HG02623 (cell line): ENCODE measurements around the gene TUBGCP2.

Experiments
- ATAC-seq: cut with Tn5 transposase; IDR thresholded peaks from one replicate; pipeline ENCODE4 v1.9.1; 2021; ENCODE audit warnings: moderate library complexity; ENCODE audit not compliant: unreplicated experiment

Gene TUBGCP2

DNA sequence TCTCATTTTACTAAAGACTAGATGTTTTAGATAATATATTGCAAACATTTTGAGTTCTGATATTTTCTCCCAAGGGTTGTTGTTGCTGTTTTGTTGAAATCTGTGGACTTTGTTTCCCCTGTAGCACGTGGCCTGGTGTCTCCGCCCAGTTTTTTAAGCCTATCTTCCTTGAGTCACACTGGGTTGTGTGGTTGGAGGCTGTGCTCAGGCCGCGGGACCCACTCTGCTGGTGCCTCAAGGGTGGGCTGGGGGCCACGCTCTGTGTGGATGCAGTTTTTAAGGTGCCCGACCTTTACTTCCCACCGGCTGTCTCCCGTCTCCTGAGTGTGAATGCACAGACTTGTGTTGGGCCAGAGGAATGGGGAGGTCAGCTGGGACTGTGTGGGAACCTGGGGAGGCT lies 34.3 kb upstream of the TUBGCP2 start:
- ATAC-seq: no peak

- ATAC-seq: no peak
Measured at GRCh38 chr10:133341983-133342382, 33.3 kb upstream of the TUBGCP2 start.

DNA sequence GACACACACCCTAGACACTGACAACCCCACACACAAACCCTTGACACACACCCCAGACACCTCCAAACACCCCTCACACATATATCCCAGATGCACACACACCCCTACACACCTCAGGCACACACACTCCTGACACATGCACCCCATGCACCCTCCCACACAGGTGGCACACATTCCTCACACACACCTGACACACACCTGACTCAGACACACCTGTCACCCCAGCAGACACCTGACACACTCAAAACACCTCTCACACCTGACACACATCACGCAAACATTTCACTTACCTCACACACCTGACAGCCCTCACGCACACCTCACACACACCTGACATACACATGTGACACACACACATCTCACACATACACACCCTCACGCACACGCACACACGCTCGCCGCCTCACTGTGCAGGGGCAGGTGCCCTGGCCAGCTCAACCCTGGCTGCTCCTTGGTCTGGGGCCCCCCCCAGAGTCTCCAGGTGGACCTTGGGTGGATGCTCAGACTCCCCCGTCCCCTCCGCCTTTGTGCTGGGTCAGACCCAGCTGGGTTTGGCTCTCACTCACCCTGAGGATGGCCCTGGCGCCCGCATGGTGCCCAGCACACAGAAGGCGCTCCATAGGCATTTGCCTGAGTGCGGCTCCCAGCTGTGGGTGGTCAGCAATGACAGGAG lies 31.2 kb upstream of the TUBGCP2 start:
- no peak for ATAC-seq

DNA sequence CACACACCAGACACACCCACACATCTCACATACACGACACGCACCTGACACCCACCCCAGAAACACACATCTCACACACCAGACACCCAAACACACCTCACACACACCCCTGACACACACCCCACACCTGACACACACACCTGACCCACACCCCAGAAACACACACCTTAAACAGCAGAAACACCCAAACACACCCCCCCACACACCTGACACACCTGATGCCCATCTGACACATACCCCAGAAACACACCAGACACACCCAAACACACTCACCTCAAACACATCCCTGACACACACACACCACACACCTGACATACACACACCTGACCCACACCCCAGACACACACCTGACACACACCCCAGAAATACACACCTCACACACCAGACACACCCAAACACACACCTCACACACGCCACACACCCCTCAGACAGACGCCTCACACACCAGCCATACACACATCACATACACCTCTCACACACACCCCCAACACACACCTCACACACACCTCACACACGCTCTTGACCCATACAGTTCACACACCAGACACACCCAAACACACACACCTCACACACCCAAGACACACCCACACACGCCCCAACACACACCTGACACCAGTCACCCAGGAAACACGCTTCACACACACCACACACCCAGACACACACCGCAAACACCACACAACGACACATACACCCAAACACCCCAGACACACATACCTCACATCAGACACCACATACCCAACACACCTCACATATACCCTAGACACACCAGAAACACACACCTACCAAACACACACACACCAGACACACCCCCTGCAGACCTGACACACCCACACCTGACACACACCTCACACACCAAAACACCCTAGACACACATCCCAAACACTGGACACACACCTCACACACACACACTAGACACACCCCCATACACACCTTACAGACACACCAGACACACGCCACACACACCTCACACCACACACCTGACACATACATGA lies 29.7 kb upstream of the TUBGCP2 start:
- ATAC-seq: no peak

GRCh38 chr10:133337370-133337725 lies 28.7 kb upstream of the TUBGCP2 start:
- no peak for ATAC-seq

- no peak for ATAC-seq
Measured at GRCh38 chr10:133336577-133337369, 28.1 kb upstream of the TUBGCP2 start, which contains the start of gene CALY. Gene CALY, minus strand, starts transcription at chr10:133336896. Its CDS starts 7,907 bp downstream, at chr10:133328989.

DNA sequence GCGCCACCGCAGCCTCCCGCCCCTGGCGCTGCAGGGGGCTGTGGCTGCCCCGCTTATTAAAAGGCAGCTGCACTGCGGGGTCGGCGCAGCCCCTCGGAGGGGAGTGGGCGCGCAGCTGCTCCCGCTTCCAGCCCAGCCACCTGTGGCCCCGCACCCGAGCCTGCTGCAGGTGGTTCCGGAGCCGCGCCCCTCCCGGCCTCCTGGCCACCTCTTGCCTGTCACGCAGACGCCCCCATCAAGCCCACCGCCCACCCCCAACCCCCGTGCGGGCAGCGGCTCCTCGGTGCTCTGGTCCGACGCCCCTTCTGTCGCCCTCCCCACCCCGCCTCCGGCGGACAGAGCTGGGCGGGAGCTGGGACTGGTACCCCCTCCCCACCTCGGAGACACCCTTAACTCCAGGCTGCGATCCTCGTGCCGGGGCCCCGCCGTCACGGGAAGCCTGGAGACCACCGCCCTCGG lies 27.5 kb upstream of the TUBGCP2 start:
- no peak for ATAC-seq

GRCh38 chr10:133335246-133336117 lies 26.8 kb upstream of the TUBGCP2 start:
- ATAC-seq: no peak

DNA sequence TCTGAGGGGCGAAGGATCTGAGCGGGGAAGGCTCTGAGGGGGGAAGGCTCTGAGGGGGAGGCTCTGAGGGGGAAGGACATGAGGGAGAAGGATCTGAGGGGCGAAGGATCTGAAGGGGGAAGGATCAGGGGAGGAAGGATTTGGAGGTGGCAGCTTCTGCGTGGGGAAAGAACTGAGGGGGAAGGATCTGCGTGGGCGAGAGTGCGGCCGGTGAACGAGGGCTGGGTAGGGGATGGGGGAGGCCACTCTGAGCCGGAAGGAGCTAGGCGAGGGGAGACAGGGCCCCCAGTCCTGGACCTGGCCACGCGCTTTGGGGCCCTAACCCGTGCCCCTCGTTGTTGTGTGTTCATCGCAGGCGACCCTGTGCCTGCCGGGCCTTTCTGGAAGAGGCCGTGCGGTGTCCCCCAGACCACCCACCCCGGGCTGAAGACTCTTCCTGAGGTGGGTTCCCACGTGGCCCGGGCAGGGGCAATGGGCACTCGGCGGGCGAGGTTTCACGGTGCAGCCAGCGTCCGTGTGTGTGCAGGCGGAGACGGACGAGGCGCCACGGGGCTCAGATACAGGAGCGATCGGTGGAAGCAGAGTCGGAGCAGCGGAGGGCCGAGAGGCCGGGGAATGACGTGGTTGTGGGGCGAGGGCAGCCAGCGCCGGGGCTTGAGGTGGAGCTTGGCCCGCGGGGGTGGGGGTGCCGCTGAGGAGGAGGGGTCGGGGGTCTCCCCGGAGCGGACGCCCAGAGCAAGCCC lies 26.0 kb upstream of the TUBGCP2 start:
- ATAC-seq: no peak

DNA sequence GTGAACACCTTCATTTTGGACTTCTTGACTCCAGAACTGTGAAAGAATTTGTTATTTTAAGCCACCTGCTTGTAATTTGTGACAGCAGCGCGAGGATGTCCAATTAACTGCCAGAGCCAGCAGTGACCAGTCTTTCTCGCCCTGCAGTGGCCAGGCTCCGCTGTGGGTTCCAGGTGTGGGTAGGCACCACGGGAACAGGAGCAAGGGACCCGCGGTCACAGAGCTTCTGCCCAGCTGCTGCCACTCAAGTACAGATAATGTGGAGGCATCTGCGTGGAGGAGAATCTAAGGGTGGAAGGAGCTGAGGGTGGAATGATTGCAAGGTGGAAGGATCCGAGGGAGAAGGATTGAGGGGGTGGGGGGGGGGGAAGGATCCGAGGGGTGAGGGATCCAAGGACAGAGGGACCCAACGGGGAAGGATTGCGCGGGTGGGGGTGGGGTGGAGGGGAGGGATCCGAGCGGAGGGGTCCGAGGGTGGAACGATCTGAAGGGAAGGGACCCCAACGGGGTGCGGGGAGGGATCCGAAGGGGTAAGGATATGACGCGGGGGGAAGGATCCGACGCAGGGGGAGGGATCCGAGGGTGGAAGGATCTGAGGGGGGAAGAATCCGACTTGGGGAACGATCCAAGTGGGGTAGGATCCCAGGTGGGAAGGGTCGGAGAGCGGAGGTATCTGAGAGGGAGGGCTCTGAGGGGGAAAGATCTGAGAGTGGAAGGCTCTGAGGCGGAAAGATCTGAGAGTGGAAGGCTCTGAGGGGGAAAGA lies 24.4 kb upstream of the TUBGCP2 start:
- ATAC-seq: no peak

GRCh38 chr10:133329491-133330202 lies 21.0 kb upstream of the TUBGCP2 start:
- peak; percentile 74 for ATAC-seq

DNA sequence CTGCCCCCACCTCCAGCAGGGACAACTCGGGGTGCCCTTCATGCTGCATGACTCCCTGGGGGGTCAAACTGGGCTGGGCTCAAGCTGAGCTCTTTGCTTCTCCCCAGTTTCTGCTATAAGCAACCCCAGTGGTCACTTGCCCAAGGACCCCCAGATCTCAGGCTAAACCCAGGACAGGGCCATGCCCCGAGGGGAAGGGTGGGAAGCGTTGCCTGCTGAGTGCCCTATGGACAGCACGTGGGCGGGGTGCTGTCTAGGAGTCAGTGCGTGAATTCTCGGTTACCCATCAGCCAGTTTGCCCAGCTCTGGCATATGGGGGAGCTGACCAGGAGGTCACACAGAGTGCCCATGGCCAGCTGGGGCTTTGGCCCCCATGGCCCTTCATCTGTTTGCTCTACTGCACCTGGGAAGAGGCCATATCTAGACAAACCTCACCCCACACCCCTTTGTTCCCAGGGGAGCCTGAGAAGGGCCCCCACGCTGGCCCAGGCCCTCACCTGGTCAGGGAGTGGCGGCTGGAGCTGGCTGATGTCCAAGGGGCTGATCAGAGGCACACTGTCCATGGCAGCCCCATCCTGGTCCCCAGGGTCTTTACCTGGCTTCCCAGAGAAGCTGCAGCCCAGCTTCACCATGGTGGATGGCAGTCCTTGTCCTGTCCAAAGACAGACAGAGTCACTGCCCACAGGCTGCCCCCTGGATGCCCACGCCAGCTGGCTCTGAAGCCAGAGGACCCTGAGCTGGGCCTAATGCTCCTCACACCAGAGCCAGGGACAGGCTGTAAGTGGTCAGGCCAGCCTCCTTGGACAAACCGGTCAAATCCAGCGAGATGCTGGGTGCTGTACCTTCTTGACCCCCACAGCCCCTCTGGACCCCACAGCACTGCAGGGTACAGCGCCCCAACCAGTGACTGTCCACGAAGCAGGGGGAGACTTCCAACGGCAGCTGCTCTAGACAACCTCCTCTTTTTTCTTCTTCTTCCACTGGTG lies 20.0 kb upstream of the TUBGCP2 start:
- no peak for ATAC-seq

- ATAC-seq: no peak
Measured at GRCh38 chr10:133327651-133328357, 19.1 kb upstream of the TUBGCP2 start.

- no peak for ATAC-seq
Measured at GRCh38 chr10:133326745-133327650, 18.3 kb upstream of the TUBGCP2 start.

DNA sequence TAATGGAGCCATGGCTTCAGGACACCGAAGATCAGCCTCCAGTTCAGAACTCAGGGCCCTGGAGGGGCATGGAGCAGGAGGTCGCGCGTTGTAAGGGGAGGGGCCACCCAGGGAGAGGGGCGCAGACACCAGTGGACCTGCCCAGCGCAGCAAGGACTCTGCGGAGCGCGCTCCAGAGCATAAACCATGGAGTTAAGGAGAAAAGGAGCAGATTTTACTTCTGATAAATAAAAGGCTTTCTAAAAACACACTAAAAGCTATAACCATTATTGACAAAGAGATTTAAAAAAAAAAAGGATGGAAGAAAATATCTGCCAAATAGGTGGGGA lies 17.5 kb upstream of the TUBGCP2 start:
- no peak for ATAC-seq
